NCI-H187 (cell line): ENCODE results near the gene TCN2.
"Not testable (repeated sequence)": the region's sequence is repeated elsewhere in the genome, so short reads cannot be mapped to it uniquely, and the experiment has no call there.

Experiments used
- DNase-seq, 2 experiments: peaks; one replicate each; lab custom pipeline; 2025; lab: John Stamatoyannopoulos, UW

TCN2 gene

GRCh38 chr22:30647536-30647935 is 40.6 kb downstream of the TCN2 start:
- no peak for DNase-seq

- no peak for DNase-seq
Measured at GRCh38 chr22:30648825-30649224, 41.9 kb downstream of the TCN2 start.

- no peak for DNase-seq
Measured at GRCh38 chr22:30649430-30650007, 42.5 kb downstream of the TCN2 start.

- DNase-seq = no peak
Measured at GRCh38 chr22:30650508-30651116, 43.6 kb downstream of the TCN2 start.

GRCh38 chr22:30652852-30653251 is 45.9 kb downstream of the TCN2 start:
- no peak for DNase-seq

GRCh38 chr22:30654361-30654760 is 47.4 kb downstream of the TCN2 start:
- DNase-seq = no peak

GRCh38 chr22:30655532-30655931 is 48.6 kb downstream of the TCN2 start:
- DNase-seq = no peak

GRCh38 chr22:30662040-30662439 is 55.1 kb downstream of the TCN2 start:
- DNase-seq = peak in 1 of 2 experiments; percentile 1

GRCh38 chr22:30664798-30665197 is 57.8 kb downstream of the TCN2 start:
- DNase-seq = no peak

- DNase-seq = no peak
Measured at GRCh38 chr22:30665266-30665665, 58.3 kb downstream of the TCN2 start.

GRCh38 chr22:30665786-30666185 is 58.8 kb downstream of the TCN2 start:
- DNase-seq = no peak

- DNase-seq = no peak
Measured at GRCh38 chr22:30667107-30667493, 60.1 kb downstream of the TCN2 start.

- DNase-seq = peak; percentile 61 to 81
Measured at GRCh38 chr22:30667494-30668385, 60.8 kb downstream of the TCN2 start, which contains the start of gene DUSP18. DUSP18 (minus strand) TSS chr22:30667875; CDS start chr22:30664003, 3,872 bp downstream.

GRCh38 chr22:30668386-30668710 is 61.4 kb downstream of the TCN2 start:
- no peak for DNase-seq

GRCh38 chr22:30671071-30671470 is 64.1 kb downstream of the TCN2 start:
- no peak for DNase-seq

GRCh38 chr22:30673136-30673535 is 66.2 kb downstream of the TCN2 start:
- no peak for DNase-seq

- DNase-seq = no peak
Measured at GRCh38 chr22:30674482-30674881, 67.5 kb downstream of the TCN2 start.

- DNase-seq = no peak
Measured at GRCh38 chr22:30675436-30675835, 68.5 kb downstream of the TCN2 start.

GRCh38 chr22:30676565-30676964 is 69.6 kb downstream of the TCN2 start:
- DNase-seq = not testable (repeated sequence)
